T follicular helper cell (primary cell): ENCODE results near the gene CCAR1.
"Not testable (repeated sequence)": the region's sequence is repeated elsewhere in the genome, so short reads cannot be mapped to it uniquely, and the experiment has no call there.

Experiments used
- DNase-seq: peaks from one replicate; pipeline ENCODE4 v3.0.0-alpha.2; 2020; ENCODE audit warnings: low read depth

The CCAR1 gene

GRCh38 chr10:68756766-68757165 lies 35.7 kb downstream of the CCAR1 start:
- no peak for DNase-seq

- no peak for DNase-seq
These were observed 38.3 kb downstream of the CCAR1 start for GRCh38 chr10:68759223-68759863.

- DNase-seq, result no peak
These were observed 38.9 kb downstream of the CCAR1 start for GRCh38 chr10:68759967-68760366.

GRCh38 chr10:68767407-68767806 lies 46.4 kb downstream of the CCAR1 start:
- not testable (repeated sequence) for DNase-seq

GRCh38 chr10:68781613-68782574 lies 60.9 kb downstream of the CCAR1 start:
- DNase-seq, result no peak

- DNase-seq, result no peak
These were observed 63.4 kb downstream of the CCAR1 start for GRCh38 chr10:68784476-68784875.

GRCh38 chr10:68787813-68788212 lies 66.8 kb downstream of the CCAR1 start:
- DNase-seq, result no peak

GRCh38 chr10:68790476-68790875 lies 69.4 kb downstream of the CCAR1 start:
- no peak for DNase-seq

- DNase-seq, result no peak
These were observed 71.1 kb downstream of the CCAR1 start for GRCh38 chr10:68792115-68792514.

GRCh38 chr10:68795886-68796532 lies 75.0 kb downstream of the CCAR1 start:
- DNase-seq, result no peak

- DNase-seq, result no peak
These were observed 75.6 kb downstream of the CCAR1 start for GRCh38 chr10:68796605-68797004.

GRCh38 chr10:68800211-68800610 lies 79.2 kb downstream of the CCAR1 start:
- no peak for DNase-seq

GRCh38 chr10:68804692-68805091 lies 83.7 kb downstream of the CCAR1 start:
- no peak for DNase-seq

- not testable (repeated sequence) for DNase-seq
These were observed 89.8 kb downstream of the CCAR1 start for GRCh38 chr10:68810830-68811229.

- no peak for DNase-seq
These were observed 90.4 kb downstream of the CCAR1 start for GRCh38 chr10:68811314-68812009.

GRCh38 chr10:68812420-68812819 lies 91.4 kb downstream of the CCAR1 start:
- DNase-seq, result no peak

GRCh38 chr10:68813559-68813958 lies 92.5 kb downstream of the CCAR1 start:
- DNase-seq, result no peak

GRCh38 chr10:68816796-68817412 lies 95.9 kb downstream of the CCAR1 start:
- no peak for DNase-seq

- DNase-seq, result not testable (repeated sequence)
These were observed 99.3 kb downstream of the CCAR1 start for GRCh38 chr10:68820359-68820758.

- not testable (repeated sequence) for DNase-seq
These were observed 101.6 kb downstream of the CCAR1 start for GRCh38 chr10:68822626-68823025.

- peak; percentile 30 for DNase-seq
These were observed 105.9 kb downstream of the CCAR1 start, which contains the start of gene STOX1 for GRCh38 chr10:68826764-68827591. STOX1 (plus strand) TSS chr10:68827531; CDS start chr10:68827624, 93 bp downstream.
